IPS-18a (cell line): ENCODE measurements around the gene PIGT.
A peak's percentile ranks its signal among the peaks of the same experiment; 100 is the strongest.

Source experiments
- H3K27ac ChIP-seq: one replicate; pipeline ENCODE4 v1.5.1; 2013; ENCODE audit warnings: low read length
- H3K27me3 ChIP-seq: one replicate; pipeline ENCODE4 v1.6.1; 2013; ENCODE audit warnings: mild to moderate bottlenecking, low read length; ENCODE audit not compliant: control insufficient read depth, insufficient read depth
- H3K36me3 ChIP-seq: one replicate; pipeline ENCODE4 v1.6.1; 2013; ENCODE audit warnings: low read depth, low read length; ENCODE audit not compliant: control insufficient read depth
- H3K4me1 ChIP-seq: one replicate; pipeline ENCODE4 v1.6.1; 2013; ENCODE audit warnings: low read depth, low read length; ENCODE audit not compliant: control insufficient read depth
- H3K4me3 ChIP-seq: one replicate; pipeline ENCODE4 v1.5.1; 2013; ENCODE audit warnings: low read length
- H3K9ac ChIP-seq: one replicate; pipeline ENCODE4 v1.6.1; 2013; ENCODE audit warnings: mild to moderate bottlenecking, low read length, moderate library complexity
- H3K9me3 ChIP-seq: one replicate; pipeline ENCODE4 v1.6.1; 2013; ENCODE audit warnings: low read depth, low read length; ENCODE audit not compliant: control insufficient read depth

The PIGT gene

GRCh38 chr20:45436732-45437485 is 21.0 kb downstream of the PIGT start:
- peak overlapping the region; percentile 70 for H3K4me3 ChIP-seq
- H3K36me3 ChIP-seq: no peaks in the 10 kb centered on the region
- H3K27me3 ChIP-seq: peaks cover 7% of the 10 kb centered on the region
- no peak overlapping the region for H3K27ac ChIP-seq
- H3K9ac ChIP-seq: peak overlapping the region; percentile 16
- H3K4me1 ChIP-seq: peaks cover 4% of the 10 kb centered on the region
- no peaks in the 10 kb centered on the region for H3K9me3 ChIP-seq

- Histone ChIP-seq H3K9me3 (no peaks in the 10 kb centered on the region), H3K27me3 (peaks cover 7% of the 10 kb centered on the region), H3K27ac (no peak overlapping the region), H3K9ac (no peak overlapping the region), H3K4me1 (peaks cover 4% of the 10 kb centered on the region), H3K36me3 (no peaks in the 10 kb centered on the region), H3K4me3 (no peak overlapping the region)
Measured at GRCh38 chr20:45440424-45440823, 24.5 kb downstream of the PIGT start.

GRCh38 chr20:45440891-45441685 is 25.1 kb downstream of the PIGT start:
- Histone ChIP-seq H3K36me3 (no peaks in the 10 kb centered on the region), H3K27me3 (peaks cover 5% of the 10 kb centered on the region), H3K9ac (no peak overlapping the region), H3K4me3 (no peak overlapping the region), H3K27ac (no peak overlapping the region), H3K9me3 (no peaks in the 10 kb centered on the region), H3K4me1 (peaks cover 4% of the 10 kb centered on the region)

- peaks cover 4% of the 10 kb centered on the region for H3K4me1 ChIP-seq
- H3K9ac ChIP-seq: no peak overlapping the region
- no peak overlapping the region for H3K4me3 ChIP-seq
- H3K9me3 ChIP-seq: no peaks in the 10 kb centered on the region
- no peak overlapping the region for H3K27ac ChIP-seq
- H3K27me3 ChIP-seq: no peaks in the 10 kb centered on the region
- no peaks in the 10 kb centered on the region for H3K36me3 ChIP-seq
Measured at GRCh38 chr20:45441746-45442145, 25.8 kb downstream of the PIGT start.

DNA sequence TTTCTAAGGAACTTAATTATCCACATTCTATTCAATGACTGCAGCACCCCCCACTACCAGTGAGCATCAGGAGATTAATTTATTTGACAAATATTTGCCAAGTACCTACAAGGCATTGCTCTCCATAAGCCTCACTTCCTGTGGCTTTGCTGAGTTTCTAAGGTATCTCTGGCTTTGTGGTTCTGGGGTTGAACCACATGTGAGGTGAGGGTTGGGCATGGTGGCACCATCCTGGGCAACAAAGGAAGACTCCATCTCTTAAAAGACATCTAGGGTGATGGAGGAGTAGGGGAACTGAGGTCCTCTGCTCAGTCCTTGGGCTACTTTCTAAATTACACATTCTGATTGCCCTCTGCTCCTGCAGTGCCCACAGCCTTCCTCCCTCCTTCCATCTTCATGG is 28.1 kb downstream of the PIGT start:
- peaks cover 4% of the 10 kb centered on the region for H3K4me1 ChIP-seq
- H3K9me3 ChIP-seq: no peaks in the 10 kb centered on the region
- H3K27me3 ChIP-seq: no peaks in the 10 kb centered on the region
- H3K9ac ChIP-seq: no peak overlapping the region
- no peak overlapping the region for H3K4me3 ChIP-seq
- H3K27ac ChIP-seq: no peak overlapping the region
- H3K36me3 ChIP-seq: no peaks in the 10 kb centered on the region

GRCh38 chr20:45445805-45446562 is 30.0 kb downstream of the PIGT start:
- Histone ChIP-seq H3K27me3 (no peaks in the 10 kb centered on the region), H3K9me3 (no peaks in the 10 kb centered on the region), H3K9ac (no peak overlapping the region), H3K27ac (no peak overlapping the region), H3K4me1 (peaks cover 4% of the 10 kb centered on the region), H3K36me3 (no peaks in the 10 kb centered on the region), H3K4me3 (no peak overlapping the region)

- no peak overlapping the region for H3K27ac ChIP-seq
- H3K4me3 ChIP-seq: no peak overlapping the region
- H3K27me3 ChIP-seq: no peaks in the 10 kb centered on the region
- no peaks in the 10 kb centered on the region for H3K36me3 ChIP-seq
- no peaks in the 10 kb centered on the region for H3K9me3 ChIP-seq
- H3K9ac ChIP-seq: no peak overlapping the region
- peaks cover 6% of the 10 kb centered on the region for H3K4me1 ChIP-seq
Measured at GRCh38 chr20:45448270-45448669, 32.3 kb downstream of the PIGT start.

- Histone ChIP-seq H3K4me1 (peaks cover 6% of the 10 kb centered on the region), H3K4me3 (no peak overlapping the region), H3K27ac (no peak overlapping the region), H3K36me3 (no peaks in the 10 kb centered on the region), H3K9ac (no peak overlapping the region), H3K9me3 (no peaks in the 10 kb centered on the region), H3K27me3 (no peaks in the 10 kb centered on the region)
Measured at GRCh38 chr20:45449528-45449927, 33.6 kb downstream of the PIGT start.

DNA sequence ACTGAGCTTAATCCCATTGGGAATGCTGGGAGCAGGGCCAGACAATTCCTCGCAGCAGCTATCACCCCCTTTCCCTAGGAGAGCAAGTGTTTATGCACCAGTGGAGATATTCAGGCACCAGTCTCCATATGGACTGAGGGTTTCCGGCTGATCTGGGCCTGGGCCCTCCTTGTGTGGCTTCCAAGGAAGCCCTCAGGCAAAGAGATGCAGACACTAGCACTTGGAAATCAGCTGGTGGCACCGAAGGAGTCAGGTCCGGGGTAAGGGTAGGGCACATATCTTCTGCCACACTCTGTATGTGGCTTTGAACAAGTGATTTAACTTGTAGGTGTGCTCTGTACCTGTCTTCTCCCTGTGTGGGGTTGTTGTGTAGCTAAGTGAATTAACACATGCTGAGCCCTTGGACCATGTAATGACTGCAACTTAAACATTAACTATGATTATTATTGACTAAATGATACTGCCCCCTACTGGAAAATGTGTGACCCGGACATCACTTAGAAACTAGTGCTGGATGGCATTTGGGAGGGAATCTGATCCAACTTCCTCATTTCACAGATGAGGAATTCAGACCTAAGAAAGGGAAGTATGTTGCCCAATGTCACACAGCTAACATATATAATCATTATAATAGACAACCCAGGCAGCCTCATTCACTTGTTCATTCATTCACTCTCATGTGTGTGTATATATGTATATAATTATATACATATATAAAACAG is 34.3 kb downstream of the PIGT start:
- H3K4me3 ChIP-seq: no peak overlapping the region
- no peak overlapping the region for H3K27ac ChIP-seq
- no peaks in the 10 kb centered on the region for H3K9me3 ChIP-seq
- H3K27me3 ChIP-seq: no peaks in the 10 kb centered on the region
- H3K4me1 ChIP-seq: peaks cover 6% of the 10 kb centered on the region
- H3K36me3 ChIP-seq: no peaks in the 10 kb centered on the region
- no peak overlapping the region for H3K9ac ChIP-seq

GRCh38 chr20:45452238-45452637 is 36.3 kb downstream of the PIGT start:
- no peak overlapping the region for H3K4me3 ChIP-seq
- H3K9me3 ChIP-seq: no peaks in the 10 kb centered on the region

More at GRCh38 chr20:45452238-45452637, 36.3 kb downstream of the PIGT start:
- no peak overlapping the region for H3K9ac ChIP-seq
- no peaks in the 10 kb centered on the region for H3K36me3 ChIP-seq
- peaks cover 6% of the 10 kb centered on the region for H3K4me1 ChIP-seq
- no peak overlapping the region for H3K27ac ChIP-seq
- H3K27me3 ChIP-seq: no peaks in the 10 kb centered on the region
